T follicular helper cell (primary cell): ENCODE data around the gene ADPRHL1.
"Not testable (repeated sequence)": the region's sequence is repeated elsewhere in the genome, so short reads cannot be mapped to it uniquely, and the experiment has no call there.

Experiments
- DNase-seq: peaks from one replicate; pipeline ENCODE4 v3.0.0-alpha.2; 2020; ENCODE audit warnings: low read depth

Gene ADPRHL1

DNA sequence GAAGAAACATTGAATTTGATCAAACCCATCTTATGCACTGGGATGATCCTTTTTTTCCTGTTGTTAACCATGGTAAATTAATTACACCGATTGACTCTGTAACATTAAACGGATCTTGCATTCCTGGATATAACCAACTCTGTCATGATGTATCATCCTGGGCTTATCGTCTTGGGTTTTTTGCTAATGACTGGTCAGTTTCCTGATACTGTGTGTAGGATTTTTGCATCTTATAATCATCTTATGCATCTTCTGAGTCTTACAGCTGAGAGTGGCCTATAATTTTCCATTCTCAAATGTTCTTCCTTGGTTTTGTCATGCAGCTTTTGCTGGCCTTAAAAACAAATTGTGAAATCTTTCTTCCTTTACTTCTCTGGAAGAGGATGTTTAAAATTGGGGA lies 24.4 kb upstream of the ADPRHL1 start:
- DNase-seq: no peak

DNA sequence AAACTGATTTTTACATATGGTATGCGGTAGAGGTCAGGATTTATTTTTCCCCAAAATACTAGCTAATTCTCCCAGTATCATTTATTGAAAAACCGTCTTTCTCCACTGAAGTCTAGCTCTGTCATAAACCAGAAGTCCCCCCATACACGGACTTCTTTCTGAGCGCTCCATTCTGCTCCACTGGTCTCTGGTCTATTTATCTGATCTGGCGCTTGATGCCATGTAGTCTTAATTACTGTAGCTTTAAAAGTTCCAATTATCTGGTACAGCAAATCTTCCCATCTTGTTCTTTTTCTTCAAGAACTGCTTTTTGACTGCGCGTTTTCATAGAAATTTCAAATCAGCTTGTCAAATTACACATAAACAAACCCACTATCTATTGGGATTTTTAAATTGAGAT lies 23.5 kb upstream of the ADPRHL1 start:
- DNase-seq: no peak

DNA sequence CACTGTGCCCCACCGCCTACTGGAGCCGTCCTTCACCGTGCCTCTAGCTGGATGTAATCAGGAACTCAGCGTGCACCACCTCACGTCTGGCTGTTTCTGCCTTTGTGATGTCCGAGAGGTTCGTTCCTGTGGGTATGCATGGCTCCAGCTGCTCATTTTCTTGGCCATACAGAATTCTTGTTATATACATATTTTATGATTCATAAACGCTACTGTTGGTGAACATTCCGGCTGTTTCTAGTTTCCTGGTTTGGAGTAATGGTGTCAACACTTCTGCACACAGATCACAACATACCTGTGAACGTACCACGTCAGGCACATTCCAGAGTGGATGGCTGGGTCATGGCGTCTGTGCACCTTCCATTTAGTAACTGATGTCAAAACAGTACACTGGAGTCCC lies 22.6 kb upstream of the ADPRHL1 start:
- no peak for DNase-seq

DNA sequence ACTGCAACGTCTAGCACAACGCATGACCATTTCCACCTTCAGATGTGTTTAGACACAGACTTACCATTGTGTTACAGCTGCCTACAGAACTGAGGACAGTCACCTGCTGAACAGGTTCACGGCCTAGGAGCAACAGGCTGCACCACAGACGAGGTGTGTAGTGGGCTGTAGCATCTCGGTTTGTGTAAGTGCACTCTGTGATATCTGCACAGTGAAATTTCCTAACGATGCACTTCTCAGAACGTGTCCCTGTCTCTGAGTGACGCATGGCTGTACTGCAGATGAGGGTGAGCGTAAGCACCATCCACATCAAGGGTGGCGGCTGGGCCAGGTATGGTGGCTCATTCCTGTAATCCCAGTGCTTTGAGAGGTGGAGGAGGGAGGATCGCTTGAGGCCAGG lies 22.0 kb upstream of the ADPRHL1 start:
- DNase-seq: no peak

GRCh38 chr13:113474179-113474578 lies 20.9 kb upstream of the ADPRHL1 start:
- DNase-seq: no peak

GRCh38 chr13:113472355-113473025 lies 19.2 kb upstream of the ADPRHL1 start:
- DNase-seq: no peak

- no peak for DNase-seq
These were observed 18.6 kb upstream of the ADPRHL1 start for GRCh38 chr13:113471844-113472243.

DNA sequence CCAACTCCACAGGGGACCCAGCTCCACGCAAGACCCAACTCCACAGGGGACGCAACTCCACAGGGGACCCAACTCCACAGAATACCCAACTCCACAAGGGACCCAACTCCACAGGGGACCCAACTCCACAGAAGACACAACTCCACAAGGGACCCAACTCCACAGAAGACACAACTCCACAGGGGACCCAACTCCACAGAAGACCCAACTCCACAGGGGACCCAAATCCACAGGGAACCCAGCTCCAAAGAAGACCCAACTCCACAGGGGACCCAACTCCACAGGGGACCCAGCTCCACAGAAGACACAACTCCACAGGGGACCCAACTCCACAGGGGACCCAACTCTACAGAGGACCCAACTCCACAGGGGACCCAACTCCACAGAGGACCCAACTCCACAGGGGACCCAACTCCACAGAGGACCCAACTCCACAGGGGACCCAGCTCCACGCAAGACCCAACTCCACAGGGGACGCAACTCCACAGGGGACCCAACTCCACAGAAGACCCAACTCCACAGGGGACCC lies 17.4 kb upstream of the ADPRHL1 start:
- not testable (repeated sequence) for DNase-seq

- DNase-seq: no peak
These were observed 16.8 kb upstream of the ADPRHL1 start for GRCh38 chr13:113470073-113470472.

DNA sequence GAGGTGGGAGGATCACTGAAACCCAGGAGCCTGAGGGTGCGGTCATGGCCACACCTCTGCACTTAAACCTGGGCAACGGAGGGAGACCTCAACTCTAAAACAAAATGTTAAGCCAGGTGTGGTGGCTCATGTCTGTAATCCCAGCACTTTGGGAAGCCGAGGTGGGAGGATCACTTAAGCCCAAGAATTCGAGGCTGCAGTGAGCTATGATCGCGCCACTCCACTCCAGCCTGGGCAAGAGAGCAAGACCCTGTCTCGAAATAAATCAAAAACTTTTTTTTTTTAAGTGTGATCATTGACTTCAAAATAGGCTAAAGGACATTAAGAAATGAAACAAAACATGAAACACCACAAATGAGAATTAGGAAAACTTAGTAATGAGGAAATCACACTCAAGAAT lies 16.3 kb upstream of the ADPRHL1 start:
- DNase-seq: no peak

DNA sequence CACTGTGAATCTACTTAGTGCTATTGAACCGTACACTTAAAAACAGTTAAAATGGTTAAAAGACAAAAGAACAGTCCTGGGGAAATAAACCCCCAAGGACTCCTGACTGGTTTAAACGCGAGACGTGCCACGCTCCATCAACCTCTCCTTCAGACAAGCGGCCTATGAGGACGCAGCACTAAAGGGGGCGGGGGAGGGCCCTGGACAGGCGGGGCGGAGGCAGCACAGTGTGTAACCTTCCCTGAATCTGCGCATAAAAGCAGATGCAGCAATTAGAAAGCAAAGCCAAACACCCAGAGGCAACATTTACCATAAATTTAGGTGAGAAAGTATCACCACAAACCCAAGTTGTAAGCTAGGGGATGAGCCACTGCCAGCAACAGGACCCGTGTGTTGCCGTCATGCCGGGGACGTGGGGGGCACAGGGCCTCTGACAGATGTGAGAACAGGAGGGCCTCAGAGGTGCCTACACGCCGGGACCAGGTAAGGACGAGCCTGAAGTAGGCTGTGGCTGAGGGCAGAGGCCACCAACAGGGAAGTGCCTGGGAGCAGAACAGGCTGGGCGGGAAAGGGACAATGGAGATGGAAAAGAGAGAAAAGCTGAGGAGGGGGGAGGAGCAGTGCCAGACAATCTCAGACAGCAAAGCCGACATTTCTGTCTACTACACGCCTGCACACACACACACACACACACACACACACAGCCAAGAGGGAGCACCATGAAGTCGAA lies 15.3 kb upstream of the ADPRHL1 start:
- no peak for DNase-seq

DNA sequence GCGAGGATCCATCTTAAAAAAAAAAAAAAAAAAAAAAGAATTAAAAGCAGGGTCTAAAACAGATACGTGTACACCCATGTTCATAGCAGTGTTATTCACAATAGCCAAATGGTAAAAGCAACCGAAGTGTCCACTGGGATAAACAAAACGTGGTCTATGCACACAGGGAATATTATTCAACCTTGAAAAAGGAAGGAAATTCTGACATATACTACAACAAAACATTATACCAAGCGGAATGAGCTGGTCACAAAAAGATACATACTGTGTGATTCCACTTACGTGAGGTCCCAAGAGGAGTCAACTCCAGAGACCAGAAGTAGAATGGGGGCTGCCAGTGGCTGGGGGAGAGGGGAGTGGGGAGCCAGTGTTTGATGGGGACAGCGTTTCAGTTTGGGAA lies 14.7 kb upstream of the ADPRHL1 start:
- no peak for DNase-seq

DNA sequence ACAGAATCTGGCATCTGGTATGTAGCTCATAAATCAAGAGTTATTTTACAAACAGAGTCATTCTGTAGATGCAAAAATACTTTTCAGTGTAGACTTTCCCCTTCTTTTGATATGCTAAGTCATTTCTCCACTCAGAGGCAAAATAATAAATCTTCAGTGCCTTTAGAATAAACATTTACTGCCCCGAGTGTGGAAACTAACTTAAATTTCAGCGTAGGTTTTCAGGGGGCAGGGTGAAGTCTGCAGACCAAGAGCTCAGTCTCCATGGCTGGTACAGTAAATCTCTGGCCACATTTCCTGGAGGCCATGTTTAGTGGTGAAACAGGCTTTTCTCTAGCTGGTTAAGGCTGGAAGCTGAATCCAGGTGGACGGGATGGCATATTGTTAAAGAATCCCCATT lies 13.1 kb upstream of the ADPRHL1 start:
- no peak for DNase-seq

DNA sequence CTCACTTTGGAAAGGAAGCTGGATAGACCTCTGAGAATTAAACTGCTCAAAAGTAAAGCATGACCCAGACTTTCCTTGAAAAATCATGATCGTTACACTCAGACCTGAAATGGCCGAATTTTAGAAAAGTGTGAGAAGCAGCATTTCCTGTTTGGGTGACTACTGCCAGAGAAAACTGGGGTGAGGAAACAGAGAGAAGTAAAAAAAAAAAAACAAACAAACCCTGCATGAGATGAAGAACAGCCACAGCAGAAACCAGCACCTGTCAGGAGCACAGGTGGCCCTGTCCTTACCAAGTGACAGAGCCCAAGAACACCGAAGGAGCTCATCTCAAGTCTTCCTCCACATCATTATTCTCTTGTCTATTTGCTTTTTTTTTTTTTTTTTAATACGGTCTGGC lies 12.0 kb upstream of the ADPRHL1 start:
- DNase-seq: no peak

DNA sequence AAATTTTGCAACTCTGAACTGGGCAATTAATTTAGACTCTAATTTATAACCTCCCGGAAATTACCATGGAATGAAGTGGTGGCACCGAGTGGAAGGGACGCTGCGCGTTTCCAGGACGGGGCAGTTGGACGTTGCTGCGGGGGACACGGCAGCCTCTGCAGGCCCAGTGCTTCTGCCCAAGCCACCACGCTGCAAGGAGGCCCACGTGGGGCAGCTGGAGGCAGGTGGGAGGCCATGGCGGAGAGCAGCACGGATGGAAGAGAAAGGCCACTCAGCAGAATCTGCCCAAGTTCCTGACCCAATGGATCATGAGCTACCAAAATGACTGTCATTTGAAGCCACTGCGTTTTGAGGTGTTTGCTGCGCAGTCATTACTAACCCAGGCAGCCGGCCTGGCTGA lies 11.2 kb upstream of the ADPRHL1 start:
- no peak for DNase-seq

- DNase-seq: no peak
These were observed 7.9 kb upstream of the ADPRHL1 start for GRCh38 chr13:113461022-113461751.

DNA sequence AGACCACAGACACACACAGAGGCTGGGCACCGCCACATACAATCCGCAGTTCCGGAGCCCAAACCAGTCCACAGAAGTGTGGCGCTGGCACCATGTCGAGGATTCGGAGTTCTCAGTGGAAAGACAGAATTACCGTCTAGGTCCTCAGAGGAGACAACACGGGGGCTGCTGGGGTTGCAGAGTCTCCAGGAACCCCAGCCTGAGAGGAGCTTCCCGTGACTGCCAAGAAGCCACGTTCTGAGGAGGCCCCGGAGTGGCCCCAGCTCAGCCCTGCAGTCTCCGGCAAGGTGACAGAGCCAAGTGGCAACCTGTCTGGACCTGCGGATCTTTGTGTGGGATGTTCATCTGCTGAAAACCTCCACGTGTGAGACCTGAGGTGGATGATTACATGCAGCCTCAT lies 7.3 kb upstream of the ADPRHL1 start:
- DNase-seq: no peak

DNA sequence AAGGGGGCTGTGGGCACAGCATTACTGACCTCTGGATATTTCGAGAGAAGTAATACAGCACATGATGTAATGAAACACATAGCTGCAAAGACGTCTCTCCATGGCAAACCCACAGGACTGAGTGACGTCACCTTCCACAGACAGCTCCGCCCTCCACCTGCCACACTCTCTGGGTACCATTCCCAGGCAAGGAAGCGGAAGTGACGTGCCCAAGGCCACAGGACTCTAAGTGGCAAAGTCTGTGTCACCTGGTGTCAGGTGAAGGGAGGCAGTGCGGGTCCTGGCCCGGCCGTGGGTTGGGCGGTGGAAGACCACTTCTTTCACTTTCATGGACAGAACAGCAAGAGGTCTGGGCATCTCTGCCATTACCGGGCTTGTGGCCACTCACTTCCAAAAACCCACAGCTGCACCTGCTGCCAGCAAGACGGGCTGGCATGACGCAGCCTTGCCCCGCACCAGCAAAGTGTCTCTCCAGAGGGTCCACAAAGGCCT lies 6.8 kb upstream of the ADPRHL1 start:
- DNase-seq: no peak

- no peak for DNase-seq
These were observed 5.2 kb upstream of the ADPRHL1 start for GRCh38 chr13:113458253-113459065.

GRCh38 chr13:113457510-113457909 lies 4.2 kb upstream of the ADPRHL1 start:
- DNase-seq: no peak

- no peak for DNase-seq
These were observed 2.9 kb upstream of the ADPRHL1 start for GRCh38 chr13:113456116-113456702.
